ENCODE measurements around the gene HMCN1.

The HMCN1 gene

GRCh38 chr1:186027621-186028020 lies 293.4 kb downstream of the HMCN1 start:
- DNase-seq (ENCODE audit: low read depth in 2 of 2), result no peak

GRCh38 chr1:186030453-186030852 lies 296.3 kb downstream of the HMCN1 start:
- DNase-seq (ENCODE audit: low read depth in 2 of 2), result no peak

GRCh38 chr1:186033847-186034271 lies 299.7 kb downstream of the HMCN1 start:
- DNase-seq (ENCODE audit: low read depth in 2 of 2), result no peak

GRCh38 chr1:186042230-186042629 lies 308.0 kb downstream of the HMCN1 start:
- no peak for DNase-seq (ENCODE audit: low read depth in 2 of 2)

- DNase-seq (ENCODE audit: low read depth in 2 of 2), result no peak
These were observed 309.1 kb downstream of the HMCN1 start for GRCh38 chr1:186043296-186043695.

- DNase-seq (ENCODE audit: low read depth in 2 of 2), result no peak
These were observed 310.0 kb downstream of the HMCN1 start for GRCh38 chr1:186044079-186044685.

- DNase-seq (ENCODE audit: low read depth in 2 of 2), result no peak
These were observed 312.4 kb downstream of the HMCN1 start for GRCh38 chr1:186046437-186047211.

- no peak for DNase-seq (ENCODE audit: low read depth in 2 of 2)
These were observed 316.2 kb downstream of the HMCN1 start for GRCh38 chr1:186050360-186050759.

GRCh38 chr1:186054003-186054402 lies 319.8 kb downstream of the HMCN1 start:
- no peak for DNase-seq (ENCODE audit: low read depth in 2 of 2)

GRCh38 chr1:186054932-186055331 lies 320.7 kb downstream of the HMCN1 start:
- DNase-seq (ENCODE audit: low read depth in 2 of 2), result no peak

- DNase-seq (ENCODE audit: low read depth in 2 of 2), result no peak
These were observed 321.7 kb downstream of the HMCN1 start for GRCh38 chr1:186055846-186056245.

- DNase-seq (ENCODE audit: low read depth in 2 of 2), result no peak
These were observed 322.9 kb downstream of the HMCN1 start for GRCh38 chr1:186057086-186057485.

GRCh38 chr1:186059311-186059710 lies 325.1 kb downstream of the HMCN1 start:
- DNase-seq (ENCODE audit: low read depth in 2 of 2), result no peak

GRCh38 chr1:186059752-186060151 lies 325.6 kb downstream of the HMCN1 start:
- no peak for DNase-seq (ENCODE audit: low read depth in 2 of 2)

- DNase-seq (ENCODE audit: low read depth in 2 of 2), result no peak
These were observed 326.0 kb downstream of the HMCN1 start for GRCh38 chr1:186060226-186060625.

GRCh38 chr1:186063091-186063657 lies 329.0 kb downstream of the HMCN1 start:
- DNase-seq (ENCODE audit: low read depth in 2 of 2), result no peak

- no peak for DNase-seq (ENCODE audit: low read depth in 2 of 2)
These were observed 332.2 kb downstream of the HMCN1 start for GRCh38 chr1:186066411-186066810.

GRCh38 chr1:186073697-186074096 lies 339.5 kb downstream of the HMCN1 start:
- DNase-seq (ENCODE audit: low read depth in 2 of 2), result no peak

- no peak for DNase-seq (ENCODE audit: low read depth in 2 of 2)
These were observed 341.8 kb downstream of the HMCN1 start for GRCh38 chr1:186076006-186076405.

- no peak for DNase-seq (ENCODE audit: low read depth in 2 of 2)
These were observed 344.1 kb downstream of the HMCN1 start for GRCh38 chr1:186078245-186078644.

GRCh38 chr1:186079084-186079684 lies 345.0 kb downstream of the HMCN1 start:
- DNase-seq (ENCODE audit: low read depth in 2 of 2), result no peak

- no peak for DNase-seq (ENCODE audit: low read depth in 2 of 2)
These were observed 348.2 kb downstream of the HMCN1 start for GRCh38 chr1:186082235-186082937.

Measured in stimulated activated CD8-positive, alpha-beta memory T cell treated with anti-CD3 and anti-CD28 coated beads, Interleukin-2, amount 100 ng/mL, for 48 hours (primary cell).